Measurements from ENCODE around the gene PLCB4.

The PLCB4 gene

DNA sequence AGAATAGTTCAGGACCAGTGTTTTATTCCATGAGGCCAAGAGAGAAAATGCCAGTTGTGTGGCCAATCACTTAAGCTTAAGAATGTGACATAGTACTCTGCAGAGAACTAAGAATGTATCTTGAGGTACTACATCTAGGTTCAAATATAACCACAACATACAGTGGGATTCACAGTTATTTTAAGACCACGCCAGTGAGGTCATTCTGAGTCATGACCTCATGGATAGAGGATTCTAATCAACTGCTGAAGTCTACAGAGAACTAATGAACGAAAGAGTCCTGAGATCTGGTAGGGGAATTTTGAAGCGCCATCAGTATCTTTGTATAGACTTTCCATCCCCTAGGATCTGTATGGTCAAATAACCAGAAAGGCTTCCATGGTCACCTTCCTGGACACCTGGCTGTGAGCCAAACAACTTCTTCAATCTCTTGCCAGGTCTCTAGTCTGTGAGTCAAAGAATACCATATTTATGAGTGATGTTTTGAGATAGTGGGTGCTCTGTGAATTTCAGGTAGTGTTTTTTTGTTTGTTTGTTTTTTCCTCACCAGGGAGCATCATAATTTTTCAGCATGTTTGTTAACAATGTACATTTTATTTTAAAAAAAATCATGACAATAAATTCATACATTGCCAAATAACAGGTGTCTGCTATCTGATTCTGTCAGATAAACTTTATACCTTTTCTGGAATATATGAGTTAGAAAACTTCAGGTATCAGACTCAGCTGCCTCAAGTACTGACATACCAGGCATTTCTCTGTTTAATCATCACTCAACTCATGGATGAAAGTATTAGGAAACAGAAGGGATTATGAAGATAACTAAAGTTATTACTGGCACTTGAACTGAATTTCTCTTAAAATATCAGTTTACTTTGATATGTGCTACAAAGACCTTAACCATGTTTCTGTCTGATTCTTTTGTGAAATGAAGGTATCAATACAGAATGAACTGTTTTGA, 217.9 kb downstream of the PLCB4 start:
- DNase-seq = no peak

DNA sequence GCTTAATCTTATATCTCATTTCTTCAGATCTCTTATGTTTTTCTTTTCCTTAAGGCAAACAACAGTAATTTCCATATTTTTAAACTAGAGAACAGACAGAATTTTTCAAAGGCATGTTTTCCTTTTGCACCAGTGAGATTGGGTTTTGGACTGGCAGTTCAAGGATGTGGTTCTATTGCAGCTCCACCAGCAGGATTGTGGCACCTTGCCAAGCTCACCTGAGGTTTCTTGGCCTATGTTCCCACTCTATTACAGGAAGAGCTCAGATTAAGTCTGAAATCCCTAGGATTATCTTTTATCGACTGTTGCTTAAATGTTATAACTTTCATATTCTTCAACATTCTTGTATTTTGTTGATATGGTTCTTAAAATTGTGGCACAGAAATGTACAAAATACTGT, 218.9 kb downstream of the PLCB4 start:
- no peak for DNase-seq

DNA sequence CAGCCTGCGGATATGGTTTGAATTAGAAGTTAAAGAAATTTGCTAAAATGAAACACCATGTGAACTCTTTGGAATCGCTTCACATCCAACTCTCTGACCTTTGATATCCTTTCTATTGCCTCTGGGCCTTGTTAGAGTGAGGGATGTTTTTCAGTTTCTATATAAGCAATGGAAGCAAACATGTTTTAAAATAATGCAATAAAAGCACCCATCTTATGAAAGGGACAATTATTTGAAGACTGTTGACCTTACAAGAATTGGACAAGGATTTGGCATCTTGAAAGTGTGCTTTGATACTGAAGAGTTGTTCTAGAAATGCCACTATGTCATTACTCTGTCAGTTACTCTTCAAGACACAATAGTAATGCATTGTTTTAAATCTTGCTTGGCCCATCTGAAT, 221.4 kb downstream of the PLCB4 start:
- DNase-seq = no peak

DNA sequence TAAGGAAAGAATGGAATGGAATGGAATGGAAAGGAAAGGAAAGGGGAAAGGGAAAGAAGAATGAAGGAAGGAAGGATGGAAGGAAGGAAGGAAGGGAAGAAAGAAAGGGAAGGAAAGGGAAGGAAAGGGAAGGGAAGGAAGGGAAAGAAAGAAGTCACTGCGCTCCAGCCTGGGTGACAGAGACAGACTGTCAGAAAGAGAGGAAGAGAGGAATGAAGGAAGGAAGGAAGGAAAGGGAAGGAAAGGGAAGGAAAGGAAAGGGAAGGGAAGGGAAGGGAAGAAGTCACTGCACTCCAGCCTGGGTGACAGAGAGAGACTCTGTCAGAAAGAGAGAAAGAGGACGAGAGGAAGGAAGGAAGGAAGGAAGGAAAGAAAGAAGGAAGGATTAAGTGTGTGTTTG, 224.3 kb downstream of the PLCB4 start:
- DNase-seq = no peak

DNA sequence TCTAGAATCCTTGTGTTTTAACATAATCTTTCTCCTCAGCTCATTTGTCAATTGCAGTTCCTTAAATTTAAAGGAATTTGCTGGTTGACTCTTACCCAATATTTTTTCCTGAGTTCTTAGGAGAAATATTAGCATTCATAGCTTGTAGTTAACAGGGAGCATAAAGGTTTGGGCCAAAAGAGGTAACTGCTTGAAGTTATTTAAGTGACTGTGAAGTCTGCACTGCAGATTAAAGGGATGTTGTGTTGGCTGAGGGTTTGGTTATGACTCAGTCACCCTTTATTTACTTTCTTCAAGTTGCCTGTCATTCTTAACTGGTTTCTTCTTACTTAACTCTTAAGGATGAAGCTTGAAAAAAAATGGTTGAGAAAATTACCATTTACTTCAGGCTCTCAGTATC, 225.2 kb downstream of the PLCB4 start:
- no peak for DNase-seq

DNA sequence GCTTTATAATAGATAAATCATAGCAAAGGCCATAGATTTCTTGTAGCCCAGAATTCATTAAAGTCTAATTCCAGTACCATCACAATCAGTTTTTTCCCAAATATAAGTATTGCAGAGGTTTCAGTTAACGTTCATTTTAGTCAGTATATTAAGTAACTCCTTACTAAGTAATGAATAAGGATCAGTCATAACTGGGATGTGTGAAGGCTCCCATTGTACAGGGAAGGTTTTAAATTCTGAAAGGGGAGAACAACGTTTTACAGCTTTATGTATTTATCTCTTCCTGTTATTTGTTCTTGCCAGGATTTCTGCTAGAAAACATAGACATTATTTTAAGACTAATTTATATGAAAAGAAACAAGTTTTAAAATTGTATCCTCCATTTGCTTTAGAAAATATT, 230.0 kb downstream of the PLCB4 start:
- no peak for DNase-seq

DNA sequence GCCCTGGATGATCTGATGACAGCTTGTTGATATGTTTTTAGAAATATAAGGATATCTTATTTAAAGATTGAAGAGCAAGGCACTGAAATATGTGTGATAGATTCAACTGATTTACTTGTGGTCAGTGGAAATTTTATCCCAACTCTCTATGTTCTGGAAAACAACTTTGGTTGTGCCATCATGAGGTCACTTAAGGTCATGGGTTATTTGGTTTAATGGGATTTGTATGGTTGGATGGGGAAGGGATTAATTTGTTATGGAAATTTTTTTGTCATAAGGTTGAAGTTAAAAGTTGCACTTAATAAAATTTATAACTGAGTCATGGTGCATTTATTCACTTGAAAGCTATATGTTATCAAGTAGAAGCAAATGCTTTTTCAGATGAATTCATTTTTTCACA, 231.2 kb downstream of the PLCB4 start:
- no peak for DNase-seq

DNA sequence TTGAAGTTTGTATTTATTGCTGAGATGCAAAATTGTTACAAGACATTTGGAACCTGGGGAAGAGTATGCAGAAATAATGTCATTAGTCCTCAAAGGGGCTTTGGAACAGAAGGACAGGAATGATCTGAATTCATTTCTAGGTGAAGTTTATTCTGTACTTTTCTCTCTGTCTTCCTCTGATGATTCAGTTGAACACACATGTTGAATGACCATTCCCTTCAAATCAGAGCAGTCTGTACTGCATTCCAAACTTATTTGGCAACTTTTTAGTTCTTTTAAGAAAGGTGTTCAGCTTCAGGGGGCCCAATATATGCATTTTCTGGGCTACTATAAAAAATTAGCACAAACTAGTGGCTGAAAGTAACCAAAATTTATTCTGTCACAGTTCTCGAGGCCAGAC, 231.6 kb downstream of the PLCB4 start:
- no peak for DNase-seq

DNA sequence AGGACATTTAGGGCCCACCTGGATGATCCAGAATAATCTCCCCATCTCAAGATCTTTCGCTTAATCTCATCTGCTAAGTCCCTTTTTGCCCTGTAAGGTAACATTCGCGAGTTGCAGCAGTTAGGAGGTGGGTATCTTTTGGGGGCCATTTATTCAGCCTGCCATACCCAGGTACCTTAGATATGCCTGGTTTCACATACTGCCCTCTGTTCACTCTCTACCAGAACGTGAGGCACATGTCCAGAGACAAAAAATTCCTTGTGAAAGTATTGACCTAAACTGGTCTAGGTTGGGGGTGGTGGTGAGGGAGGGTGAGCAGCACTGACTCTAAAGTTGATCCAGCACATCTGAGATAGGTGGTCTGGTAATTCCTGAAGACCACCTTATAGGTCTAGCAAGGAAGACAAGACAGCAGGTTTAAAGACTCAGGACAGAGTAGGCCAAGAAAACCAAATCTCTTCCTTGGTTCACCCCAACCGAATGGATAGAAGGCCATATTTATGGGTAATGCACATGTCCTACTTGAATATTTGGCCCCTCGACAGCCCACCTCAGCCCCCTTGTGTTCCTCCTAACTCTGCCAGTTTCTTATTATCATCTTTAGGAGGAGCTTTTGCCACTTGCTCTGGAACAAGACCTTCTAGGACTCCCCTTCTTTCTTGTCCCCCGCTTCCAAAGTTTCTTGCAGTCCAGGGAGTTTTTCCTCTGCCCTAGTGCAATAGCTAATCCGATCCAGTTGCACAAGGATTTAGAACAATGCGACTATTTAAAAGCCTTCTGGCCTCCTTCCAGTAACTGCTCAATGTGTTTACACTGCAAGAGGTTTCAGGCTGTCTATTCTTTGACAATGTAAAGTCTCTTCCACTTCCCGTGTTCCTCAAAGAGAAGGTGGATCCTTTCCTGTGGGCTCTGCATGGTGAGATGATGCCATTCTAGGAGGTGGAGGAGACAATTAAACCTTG, 232.5 kb downstream of the PLCB4 start:
- DNase-seq = no peak

DNA sequence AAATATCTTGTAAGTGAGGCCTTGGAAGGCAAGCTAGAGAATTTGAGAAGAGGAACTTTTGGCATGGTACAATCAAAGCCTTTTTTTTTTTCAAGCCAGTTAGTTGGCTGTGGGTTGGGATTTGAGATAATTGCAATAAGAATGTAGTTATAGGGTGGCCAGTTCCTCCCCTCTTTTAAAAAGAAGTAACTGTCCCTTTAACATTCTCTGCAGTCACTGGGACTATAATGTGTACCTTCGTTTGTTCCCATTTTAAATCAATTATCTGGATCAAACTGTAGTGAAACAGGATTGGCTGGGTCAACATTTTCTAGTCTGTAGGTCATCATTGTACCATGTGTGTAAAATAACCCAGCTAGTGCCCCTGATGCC, 233.2 kb downstream of the PLCB4 start:
- no peak for DNase-seq

DNA sequence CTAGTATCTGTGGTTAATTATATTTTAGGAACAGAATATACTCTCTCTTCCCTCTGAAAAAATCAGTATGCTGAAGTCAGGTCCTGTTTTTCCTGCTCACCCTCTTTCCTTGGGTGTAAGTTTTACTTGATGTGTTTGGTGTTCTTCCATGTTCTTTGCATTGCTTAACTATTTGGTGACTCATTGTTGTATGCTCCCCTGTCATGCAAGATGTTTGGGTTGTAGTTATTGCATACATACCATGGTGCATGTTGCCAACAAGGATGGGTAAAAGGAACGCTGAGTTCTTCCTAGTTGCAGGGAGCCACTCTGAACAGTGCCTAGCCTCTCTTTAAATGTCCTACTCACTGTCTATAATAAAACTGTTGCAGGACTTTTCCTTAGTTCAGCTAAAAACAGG, 237.6 kb downstream of the PLCB4 start:
- DNase-seq = no peak

DNA sequence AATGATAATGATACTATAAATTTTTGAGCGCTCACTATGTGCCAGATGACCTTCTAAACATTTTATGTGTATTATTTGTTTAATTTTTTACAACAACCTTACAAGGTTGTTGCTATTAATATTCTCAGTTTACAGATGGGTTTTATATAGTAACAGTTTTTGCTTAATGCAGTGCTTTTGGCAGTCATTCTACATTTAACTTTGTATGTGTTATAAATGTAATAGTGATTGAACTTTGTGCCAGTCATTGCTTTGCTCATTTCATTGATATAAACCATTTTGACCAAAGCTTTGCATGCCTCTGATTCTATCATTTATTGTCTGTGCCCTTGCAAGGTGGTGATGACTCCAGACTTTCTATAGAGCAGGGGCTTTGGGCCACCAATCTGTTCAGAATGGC, 239.2 kb downstream of the PLCB4 start:
- DNase-seq = no peak

DNA sequence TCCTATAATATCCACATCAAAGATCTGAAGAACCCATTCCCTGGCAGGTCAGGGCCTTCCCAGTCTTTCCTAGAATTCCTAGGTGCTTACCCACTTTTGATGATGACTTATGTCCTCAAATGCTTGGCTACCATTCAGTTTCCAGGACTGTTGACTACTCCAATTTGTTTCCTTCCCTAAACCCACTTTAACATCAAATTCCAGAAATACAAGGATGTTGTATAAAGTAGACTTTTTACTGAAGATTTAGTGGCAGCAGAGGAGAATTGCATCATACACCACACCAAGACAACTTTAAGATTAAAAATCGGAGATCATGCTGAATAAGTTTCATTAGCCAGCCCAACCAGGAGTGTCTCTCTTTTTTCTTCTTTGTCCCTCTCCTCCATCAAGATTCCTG, 242.2 kb downstream of the PLCB4 start:
- DNase-seq = no peak

DNA sequence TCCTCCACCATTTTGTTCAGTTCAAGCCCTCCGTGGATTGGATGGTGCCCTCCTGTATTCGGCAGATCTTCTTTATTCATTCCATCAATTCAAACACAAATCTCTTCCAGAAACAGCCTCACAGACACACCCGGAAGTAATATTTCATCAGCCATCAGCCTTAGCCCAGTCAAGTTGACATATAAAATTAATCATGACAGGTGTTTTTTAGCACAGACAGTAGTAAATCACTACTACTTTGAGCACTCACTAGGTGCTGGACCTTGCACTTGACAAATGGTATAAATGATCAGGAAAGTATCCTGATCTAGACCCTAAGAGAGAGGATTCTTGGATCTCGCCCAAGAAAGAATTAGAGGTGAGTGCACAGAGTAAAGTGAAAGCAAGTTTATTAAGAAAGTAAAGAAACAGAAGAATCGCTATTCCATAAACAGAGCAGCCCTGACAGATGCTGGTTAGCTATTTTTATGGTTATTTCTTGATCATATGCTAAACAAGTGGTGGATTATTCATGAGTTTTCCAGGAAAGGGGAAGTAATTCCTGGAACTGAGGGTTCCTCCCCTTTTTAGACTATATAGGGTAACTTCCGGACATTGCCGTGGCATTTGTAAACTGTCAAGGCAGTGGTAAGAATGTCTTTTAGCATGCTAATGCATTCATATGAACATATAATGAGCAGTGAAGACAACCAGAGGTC, 250.9 kb downstream of the PLCB4 start:
- no peak for DNase-seq

DNA sequence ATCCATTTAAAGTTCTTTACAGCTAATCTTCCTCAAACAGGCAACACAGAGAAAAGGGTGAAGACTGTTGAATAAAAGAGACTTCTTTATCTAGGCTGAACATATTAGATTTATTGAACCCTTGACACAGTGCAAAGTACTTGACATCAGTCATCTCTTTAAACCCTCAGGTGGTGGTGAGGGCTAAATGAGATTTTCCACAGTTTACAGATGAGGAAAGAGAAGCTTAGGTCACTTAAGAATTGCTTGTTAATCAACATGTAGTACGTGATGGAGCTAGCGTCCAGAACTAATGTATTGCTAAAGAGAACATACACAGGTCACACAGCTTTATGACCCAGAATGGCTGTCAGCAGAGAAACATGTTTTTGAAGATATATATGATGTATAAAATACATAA, 252.1 kb downstream of the PLCB4 start:
- no peak for DNase-seq

DNA sequence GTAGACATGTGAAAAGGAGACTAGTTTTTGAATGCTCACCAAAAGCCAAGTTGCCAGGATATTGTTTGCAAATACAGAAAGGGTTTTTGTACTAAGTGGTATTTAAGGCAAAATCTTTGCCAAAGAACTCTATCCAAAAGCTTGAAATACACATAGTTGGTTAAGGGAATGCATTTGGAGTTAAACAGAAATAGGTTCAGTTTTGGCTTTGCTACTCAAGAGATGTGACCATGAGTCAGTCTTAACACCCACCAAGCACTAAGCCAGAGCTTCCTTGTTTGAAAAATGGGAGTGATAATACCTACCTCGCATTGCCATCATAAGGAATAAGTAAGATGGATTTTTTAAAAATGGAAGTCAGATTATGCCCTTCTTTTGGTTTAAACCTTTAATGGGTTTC, 253.8 kb downstream of the PLCB4 start:
- no peak for DNase-seq

DNA sequence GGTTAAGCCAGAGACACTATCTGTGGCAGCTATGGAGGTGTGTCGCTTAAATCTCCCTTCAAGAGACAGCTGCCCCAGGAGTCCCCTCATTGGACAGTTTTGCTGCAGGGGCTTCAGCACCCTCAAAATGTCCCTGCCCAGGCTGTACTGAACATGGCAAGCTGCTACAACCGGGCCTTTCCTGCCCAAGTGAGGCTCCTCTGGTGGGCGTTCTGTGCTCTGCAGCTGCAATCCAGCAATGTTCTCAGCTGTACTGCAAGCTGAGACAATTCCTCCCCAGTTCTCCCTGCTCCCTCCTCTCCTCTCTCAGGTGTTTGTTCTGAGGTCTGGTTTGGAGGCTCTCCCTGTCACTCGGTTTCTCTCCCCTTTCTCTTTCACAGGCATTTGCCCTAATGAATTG, 254.7 kb downstream of the PLCB4 start:
- no peak for DNase-seq

DNA sequence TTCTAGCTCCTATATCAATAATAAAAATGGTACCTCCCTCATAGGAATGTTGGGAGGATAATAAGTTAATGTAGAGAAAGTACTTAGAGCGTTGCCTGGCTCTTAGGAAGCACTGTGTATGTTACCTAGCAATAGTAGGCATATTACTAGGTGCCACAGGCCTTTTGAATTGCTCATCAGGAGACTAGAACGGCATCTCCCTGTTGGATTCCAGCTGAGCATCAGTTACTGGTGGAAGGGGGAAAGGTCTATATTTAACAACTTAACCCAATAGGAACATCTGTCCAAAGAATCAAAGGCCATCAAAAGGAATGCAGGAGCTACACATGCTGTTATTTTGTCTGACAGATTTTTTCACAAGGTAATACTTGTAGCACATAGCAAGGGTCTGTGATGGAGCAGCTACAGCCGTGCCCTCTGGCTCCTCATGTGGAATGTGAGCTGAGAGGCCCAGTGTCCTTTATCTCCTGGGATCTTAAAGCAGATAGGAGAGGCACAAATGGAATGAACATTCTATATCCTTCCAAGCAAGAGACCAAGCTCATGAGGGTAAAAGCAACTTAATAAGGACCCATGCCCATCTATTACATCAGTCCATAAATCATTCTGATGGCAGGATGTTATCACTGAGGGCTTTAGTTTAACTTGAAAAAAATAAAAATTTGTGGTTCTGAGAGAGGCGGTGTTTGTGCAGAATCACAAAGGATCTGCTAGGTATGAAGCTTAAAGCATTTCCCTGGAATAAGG, 260.6 kb downstream of the PLCB4 start:
- DNase-seq = no peak

DNA sequence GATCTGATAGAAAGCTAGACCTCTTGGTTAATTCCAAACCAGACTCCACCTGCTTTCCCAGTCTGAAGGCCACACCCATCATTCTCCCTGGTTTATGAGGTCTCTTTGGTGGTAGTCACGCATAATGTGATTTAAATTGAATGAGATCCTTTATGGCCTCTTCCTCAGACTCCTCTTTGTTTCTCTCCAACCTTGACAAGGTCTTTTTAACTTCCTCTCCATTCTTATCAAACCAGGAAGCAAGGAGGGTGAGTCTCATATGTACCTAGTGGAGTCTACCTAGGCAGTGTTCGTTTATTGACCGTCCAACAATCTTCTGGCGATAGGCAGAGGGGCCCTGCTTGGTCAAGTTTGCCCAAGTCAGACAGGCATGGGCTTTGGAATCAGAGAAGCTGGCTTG, 261.3 kb downstream of the PLCB4 start:
- no peak for DNase-seq

DNA sequence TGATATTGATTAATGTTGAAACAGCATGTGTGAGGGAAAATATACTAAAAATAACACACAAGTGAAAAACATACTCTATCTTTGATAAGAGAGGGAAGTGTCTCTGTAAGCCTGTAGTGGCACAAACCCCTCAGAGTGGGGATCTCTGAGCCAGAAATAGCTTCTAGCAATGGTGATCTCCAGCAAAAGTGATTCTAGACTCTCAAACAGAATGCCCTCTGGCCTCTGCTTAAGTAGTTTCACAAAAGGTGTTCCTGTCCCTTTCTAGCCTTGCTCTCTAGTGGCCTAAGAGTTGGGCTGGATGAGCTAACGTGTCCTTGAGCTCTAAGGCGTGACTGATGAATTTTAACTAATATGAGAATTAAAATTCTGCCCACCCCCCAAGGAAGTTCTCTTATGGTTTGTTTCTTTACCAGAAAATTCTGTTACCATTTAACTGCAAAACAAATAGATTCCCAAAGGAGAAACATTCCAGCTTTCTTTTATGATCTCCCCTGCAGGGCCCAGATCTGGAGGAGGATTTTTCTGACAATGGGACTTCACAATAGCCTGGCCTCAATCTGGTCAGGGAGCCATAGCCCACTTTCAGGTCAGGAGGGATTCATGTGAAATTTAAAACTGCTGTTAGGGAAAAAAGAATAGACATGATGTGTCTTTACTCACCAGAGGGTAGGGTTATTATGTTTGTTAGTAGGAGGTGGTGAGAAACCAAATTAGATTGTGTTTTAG, 263.0 kb downstream of the PLCB4 start:
- no peak for DNase-seq

DNA sequence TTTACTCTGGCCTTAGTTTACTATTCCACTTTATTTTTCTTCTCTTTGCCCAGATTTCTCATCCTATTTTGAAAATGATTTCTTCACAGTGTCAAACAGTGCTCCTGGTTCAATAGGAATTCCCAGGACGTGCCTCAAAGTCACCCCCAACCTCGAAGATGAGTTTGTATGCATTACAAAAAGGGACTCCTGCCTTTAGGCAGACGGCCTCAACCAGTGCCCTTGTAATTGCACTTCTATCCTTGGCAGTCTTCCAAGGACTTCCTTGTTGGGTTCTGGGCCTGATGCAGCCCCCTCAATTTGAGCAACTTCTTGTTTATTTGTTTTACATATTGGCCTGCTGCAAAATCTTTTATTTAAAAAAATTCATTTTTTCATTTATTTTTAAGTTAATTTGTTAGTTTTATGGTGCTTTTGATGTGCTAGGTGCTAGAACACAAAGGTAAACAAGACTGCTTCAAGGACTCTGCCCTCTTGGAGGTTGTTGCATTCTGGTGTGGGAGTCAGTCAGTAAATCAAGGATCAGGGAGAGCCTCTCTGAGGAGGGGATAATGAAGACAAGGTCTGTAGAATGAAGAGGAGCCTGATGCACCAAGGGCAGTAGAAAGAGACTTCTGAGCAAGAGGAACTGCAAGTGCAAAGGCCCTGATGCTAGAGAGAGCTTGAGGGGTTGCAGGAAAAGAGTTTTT, 264.0 kb downstream of the PLCB4 start:
- DNase-seq = no peak

Measured in GF-D8 (cell line).